Right renal cortex interstitium (tissue), 3 donors: Measurements from ENCODE around the gene EMC10. TPM values are rescaled to one million over a fixed set of nuclear protein-coding genes. Genes with fewer than 3 reads are reported as not detected.
"Not testable (repeated sequence)": the region's sequence is repeated elsewhere in the genome, so short reads cannot be mapped to it uniquely, and the experiment has no call there.

Experiments
- DNase-seq, 3 donors: peaks; one replicate each; pipeline ENCODE4 v3.0.0-alpha.2; 2013; ENCODE audit warnings: low read depth in 3 of 3, low spot score in 2 of 3
- polyA plus RNA-seq, 3 donors: library from polyadenylated mRNA; unstranded; fragments of 120-200 nt; gene quantifications; one replicate each; pipeline ENCODE4 v1.2.1, GENCODE V29; 2013; ENCODE audit not compliant: insufficient read length in 3 of 3

EMC10 gene
- polyA plus RNA-seq, 3 donors = 103 to 123 (median 107) TPM

DNA sequence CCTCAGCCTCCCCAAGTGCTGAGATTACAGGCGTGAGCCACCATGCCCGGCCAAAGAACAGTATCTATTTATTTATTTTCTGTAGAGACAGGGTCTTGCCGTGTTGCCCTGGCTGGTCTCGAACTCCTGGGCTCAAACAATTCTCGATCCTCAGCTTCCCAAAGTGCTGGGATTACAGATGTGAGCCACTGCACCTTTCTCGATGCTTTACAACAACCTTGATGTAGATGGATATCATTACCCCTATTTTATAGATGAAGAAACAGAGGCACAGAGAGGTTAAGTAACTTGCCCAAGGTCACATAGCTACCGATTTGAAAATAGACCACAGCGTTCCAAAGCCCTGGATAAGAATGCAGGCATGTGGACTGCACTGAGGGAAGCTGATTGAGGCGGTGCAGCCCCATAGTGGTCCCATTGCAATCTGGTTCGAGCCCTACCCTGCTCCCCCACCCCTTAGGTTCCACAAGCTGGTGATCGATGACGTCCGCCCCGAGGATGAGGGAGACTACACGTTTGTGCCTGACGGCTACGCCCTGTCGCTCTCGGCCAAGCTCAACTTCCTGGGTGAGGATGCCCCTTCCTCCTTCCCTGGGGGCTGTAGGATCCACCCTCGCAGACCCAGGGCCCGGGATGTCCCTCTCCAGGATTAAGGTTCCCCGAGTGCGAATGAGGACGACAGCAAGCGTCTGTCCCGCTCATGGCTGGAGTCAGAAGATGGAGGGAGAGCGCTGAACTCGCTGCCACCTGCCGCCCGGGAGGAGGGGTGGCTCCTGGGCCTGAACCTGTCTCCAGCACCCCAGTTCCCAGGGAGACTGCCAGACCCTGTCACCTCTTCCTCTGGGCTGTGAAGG, 25.7 kb upstream of the EMC10 start:
- no peak for DNase-seq

GRCh38 chr19:50451223-50451534, 25.1 kb upstream of the EMC10 start:
- DNase-seq = no peak

DNA sequence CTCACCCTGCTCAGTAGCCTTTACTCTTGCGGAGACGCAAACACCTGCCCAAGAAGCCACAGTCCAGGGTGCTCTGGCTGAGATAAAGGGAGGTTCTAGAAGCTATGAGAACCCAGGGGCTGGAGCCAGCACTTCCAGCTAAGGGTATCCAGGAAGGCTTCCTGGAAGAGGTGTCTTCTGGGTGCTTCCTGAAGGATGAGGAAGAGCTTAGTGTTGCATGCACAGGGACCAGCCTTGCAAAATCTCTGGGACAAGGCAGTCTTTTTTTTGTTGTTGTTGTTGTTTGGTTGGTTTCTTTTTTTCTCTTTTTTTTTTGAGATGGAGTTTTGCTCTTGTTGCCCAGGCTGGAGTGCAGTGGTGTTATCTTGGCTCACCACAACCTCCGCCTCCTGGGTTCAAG, 23.1 kb upstream of the EMC10 start:
- DNase-seq = no peak

DNA sequence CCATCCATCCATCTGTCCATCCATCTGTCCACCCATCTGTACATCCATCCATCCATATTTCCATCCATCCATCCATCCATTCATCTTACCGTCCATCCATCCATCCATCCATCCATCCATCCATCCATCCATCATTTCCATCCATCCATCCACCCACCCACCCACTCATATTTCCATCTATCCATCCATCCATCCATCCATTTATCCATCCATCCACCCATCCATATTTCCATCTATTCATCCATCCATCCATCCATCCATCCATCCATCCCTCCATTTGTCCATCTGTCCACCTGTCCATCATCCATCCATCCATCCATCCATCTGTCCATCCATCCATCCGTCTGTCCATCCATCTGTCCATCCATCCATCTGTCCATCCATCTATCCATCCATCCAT, 20.3 kb upstream of the EMC10 start:
- no peak for DNase-seq

DNA sequence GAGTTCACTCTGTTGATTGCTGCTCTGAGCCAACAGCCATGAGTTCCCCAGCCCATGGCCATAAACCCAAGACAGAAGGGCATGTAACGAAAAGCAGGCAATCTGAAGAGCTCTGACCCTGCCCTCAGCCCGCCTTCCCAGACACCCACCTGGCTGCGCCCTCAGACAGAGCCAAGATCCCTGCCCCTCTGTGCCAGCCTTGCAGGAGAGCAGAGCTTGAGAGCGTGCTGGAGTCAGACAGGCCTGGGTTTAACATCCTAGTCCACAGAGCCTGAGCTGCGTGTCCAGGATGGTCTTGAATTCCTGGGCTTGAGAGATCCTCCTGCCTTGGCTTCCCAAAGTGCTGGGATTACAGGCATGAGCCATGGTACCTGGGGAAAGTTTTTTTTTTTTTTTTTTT, 19.0 kb upstream of the EMC10 start:
- DNase-seq = no peak

DNA sequence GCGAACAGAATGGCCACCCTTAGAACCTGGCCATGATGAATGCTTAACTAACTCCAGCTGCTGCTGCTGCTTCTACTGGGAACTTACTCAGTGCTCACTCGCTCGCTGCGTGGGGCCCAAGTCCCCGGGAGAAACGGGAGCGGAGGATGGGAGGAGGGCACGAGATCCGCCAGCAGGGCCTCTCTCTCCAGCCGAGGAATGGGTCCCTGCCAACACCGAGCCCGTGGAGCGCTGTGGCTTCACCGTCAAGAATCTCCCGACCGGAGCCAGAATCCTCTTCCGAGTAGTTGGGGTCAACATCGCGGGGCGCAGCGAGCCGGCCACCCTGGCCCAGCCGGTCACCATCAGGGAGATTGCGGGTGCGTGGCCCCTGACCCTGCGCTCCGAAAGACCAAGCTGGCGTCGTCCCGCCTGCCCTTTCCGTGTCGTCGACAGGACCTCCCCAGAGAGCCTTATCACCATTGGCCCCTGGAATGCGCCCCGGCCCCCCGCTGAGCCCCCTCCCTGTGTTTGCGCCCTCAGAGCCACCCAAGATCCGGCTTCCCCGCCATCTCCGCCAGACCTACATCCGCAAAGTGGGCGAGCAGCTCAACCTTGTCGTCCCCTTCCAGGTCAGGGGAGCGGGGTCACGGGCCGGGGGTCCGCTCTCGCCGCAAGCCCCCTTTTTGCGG, 17.8 kb upstream of the EMC10 start:
- no peak for DNase-seq

DNA sequence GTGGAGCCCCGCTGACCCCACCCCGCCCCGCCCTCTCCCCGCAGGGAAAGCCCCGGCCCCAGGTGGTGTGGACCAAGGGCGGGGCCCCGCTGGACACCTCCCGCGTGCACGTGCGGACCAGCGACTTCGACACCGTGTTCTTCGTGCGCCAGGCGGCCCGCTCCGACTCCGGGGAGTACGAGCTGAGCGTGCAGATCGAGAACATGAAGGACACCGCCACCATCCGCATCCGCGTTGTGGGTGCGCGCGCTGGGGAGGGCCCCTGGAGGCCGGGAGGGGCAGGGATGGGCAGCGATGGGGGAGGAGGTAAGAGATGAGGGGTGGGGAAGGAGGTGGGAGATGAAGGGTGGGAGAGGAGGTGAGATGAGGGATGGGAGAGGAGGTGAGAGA, 17.2 kb upstream of the EMC10 start:
- DNase-seq = no peak

GRCh38 chr19:50459638-50460037, 16.7 kb upstream of the EMC10 start:
- no peak for DNase-seq

- no peak for DNase-seq
Observed at GRCh38 chr19:50460161-50460765, 16.0 kb upstream of the EMC10 start.

GRCh38 chr19:50461066-50461875, 15.0 kb upstream of the EMC10 start:
- DNase-seq = no peak

DNA sequence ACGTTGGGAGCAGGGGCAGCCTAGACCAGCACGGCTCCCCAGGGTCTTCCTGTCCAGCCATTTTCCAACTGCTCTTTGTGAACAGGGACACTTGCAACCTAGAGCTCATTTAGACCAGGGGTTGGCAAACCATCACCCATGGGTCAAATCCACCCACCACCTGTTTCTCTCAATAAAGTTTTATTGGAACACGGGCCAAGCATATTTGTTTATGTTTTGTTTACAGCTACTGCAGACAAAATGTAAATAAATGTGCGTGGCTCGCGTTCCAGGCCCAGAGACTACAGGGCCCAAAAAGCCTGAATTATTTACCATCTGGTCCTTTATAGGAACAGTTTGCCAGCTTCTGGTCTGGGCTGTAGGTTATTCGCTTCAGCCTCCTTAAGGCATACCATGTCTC, 13.3 kb upstream of the EMC10 start:
- no peak for DNase-seq

- no peak for DNase-seq
Observed at GRCh38 chr19:50464348-50464747, 12.0 kb upstream of the EMC10 start.

GRCh38 chr19:50465000-50465399, 11.3 kb upstream of the EMC10 start:
- no peak for DNase-seq

GRCh38 chr19:50465986-50466705, 10.2 kb upstream of the EMC10 start:
- DNase-seq = no peak

GRCh38 chr19:50466706-50467039, 9.6 kb upstream of the EMC10 start:
- DNase-seq = no peak

DNA sequence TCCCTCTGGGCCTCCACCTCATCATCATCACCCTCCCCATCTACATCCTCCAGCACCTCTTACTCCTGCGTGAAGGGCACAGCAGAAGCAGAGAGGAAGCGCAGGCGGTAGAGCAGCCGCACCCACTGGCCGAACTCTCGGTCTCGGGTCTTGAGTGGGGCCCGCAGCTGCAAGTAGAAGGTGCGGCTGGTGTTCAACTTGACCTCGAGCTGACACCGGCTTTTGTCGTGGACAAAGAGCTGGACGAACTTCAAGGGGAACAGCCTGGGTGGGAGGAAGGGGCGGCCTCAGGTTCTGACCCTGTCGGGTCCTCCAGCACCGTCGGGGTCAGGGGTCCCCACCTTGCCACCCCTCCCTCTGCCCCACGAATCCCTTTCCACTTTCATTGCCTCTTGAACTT, 8.7 kb upstream of the EMC10 start:
- no peak for DNase-seq

DNA sequence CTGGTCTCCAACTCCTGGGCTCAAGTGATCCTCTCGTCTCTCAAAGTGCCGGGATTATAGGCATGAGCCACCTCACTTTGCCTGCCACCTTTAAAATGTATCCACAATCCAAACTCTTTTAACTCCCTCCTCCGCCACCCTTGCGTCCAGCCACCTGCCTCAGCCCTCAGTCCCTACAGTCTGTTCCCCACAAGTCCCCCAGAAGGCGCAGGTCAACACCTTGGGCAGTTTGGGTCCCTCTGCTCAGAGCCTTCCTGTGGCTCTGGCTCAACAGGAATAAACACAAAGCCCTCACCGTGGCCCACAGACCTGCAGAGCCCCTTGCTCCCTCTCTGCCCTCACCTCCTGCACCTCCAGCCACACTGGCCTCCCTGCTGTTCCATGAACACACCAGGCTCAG, 7.5 kb upstream of the EMC10 start:
- DNase-seq = no peak

GRCh38 chr19:50473336-50473735, 3.0 kb upstream of the EMC10 start:
- DNase-seq = not testable (repeated sequence)

- DNase-seq = no peak
Observed at GRCh38 chr19:50475101-50475568, 1.2 kb upstream of the EMC10 start.

DNA sequence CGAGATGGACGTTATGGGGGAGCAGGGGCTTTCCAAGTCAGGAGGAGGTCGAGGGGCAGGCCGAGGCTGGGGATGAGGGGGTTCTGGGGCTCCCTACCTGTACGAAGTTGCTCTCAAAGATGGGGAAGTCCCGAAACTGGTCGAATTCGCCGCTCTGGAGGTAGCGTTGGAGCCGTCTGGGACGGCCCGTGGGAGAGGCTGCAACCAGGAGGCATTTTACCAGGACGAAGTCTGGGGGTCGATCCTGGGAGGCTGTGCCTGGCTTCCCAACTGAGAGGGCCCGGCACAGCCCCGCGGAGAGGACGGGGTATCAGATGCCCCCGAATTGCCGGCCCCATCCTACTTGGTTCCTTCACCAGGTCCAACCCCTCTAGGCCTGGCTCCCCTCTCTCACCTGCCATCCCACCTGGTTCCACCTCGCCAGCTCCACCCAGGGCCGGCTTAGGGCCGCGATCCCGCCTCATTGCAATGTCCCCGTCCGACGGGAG, 527 bp upstream of the EMC10 start:
- DNase-seq = no peak

GRCh38 chr19:50476907-50477238, 566 bp downstream of the EMC10 start:
- no peak for DNase-seq
